K562 treated with DMSO at 1 percent for 12 hours (cell line): ENCODE results near the gene TCTN2. TPM values are rescaled to one million over a fixed set of nuclear protein-coding genes. Genes with fewer than 3 reads are reported as not detected.

Source experiments
- total RNA-seq: library from RNA; unstranded; fragments of 300-600 nt; gene quantifications from 2 replicates; pipeline ENCODE4 v1.2.3, GENCODE V29; 2022; ENCODE audit not compliant: insufficient read depth

TCTN2 gene
- 2.0 and 5.5 TPM in 2 replicates for total RNA-seq

GRCh38 chr12:123670882-123671728, at the start of gene TCTN2:
TCTN2 (plus strand) TSS chr12:123671113; CDS start chr12:123671241, 128 bp downstream.

GRCh38 chr12:123633379-123634141, 37.4 kb upstream of the TCTN2 start, which contains the start of the genes EIF2B1 and GTF2H3:
EIF2B1 (minus strand) TSS chr12:123633686; CDS start chr12:123633557, 129 bp downstream.
GTF2H3 (plus strand) TSS chr12:123633829; CDS start chr12:123633860, 31 bp downstream.

Other genes with a start within 250 kb of the TCTN2 start
- 5.2 and 6.2 TPM in 2 replicates for gene RILPL2, start 234.4 kb upstream of the TCTN2 start, total RNA-seq
- gene SNRNP35, start 213.0 kb upstream of the TCTN2 start, total RNA-seq: 12.6 and 22.7 TPM in 2 replicates
- 5.1 and 10.8 TPM in 2 replicates for gene RILPL1, start 137.4 kb upstream of the TCTN2 start, total RNA-seq
- 82.1 and 143 TPM in 2 replicates for gene TMED2, start 86.6 kb upstream of the TCTN2 start, total RNA-seq
- gene DDX55, start 69.0 kb upstream of the TCTN2 start, total RNA-seq: 10.0 and 29.9 TPM in 2 replicates
- gene EIF2B1, start 37.4 kb upstream of the TCTN2 start, total RNA-seq: 28.9 and 57.8 TPM in 2 replicates
- 7.1 and 22.0 TPM in 2 replicates for gene GTF2H3, start 37.3 kb upstream of the TCTN2 start, total RNA-seq
- gene ATP6V0A2, start 41.2 kb downstream of the TCTN2 start, total RNA-seq: 6.2 and 19.2 TPM in 2 replicates
- gene DNAH10, start 91.2 kb downstream of the TCTN2 start, total RNA-seq: 0.44 and 0.50 TPM in 2 replicates